ENCODE measurements around the gene PRKCH. TPM values are rescaled to one million over a fixed set of nuclear protein-coding genes. Genes with fewer than 3 reads are reported as not detected.

PRKCH gene
- total RNA-seq, 1 experiment from 2014 or later = 10.3 TPM

DNA sequence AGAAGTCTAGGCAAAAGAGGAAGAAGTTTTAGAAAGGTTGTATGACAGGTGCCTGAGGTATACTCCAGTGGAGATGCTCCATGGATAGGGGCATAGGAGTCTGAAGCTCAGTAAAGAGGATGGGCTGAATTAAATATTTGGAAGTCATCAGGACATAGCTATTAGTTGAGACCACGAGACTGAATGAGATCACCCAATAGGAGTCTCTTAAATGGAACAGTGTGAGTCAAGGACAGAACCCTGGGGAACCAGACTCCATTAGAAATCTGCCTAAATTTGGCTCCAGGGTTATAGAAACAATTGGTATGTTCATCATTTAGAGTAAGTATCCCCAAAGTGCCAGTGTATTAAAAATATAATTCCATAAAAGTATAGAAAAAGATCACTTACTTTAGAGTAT is 172.6 kb downstream of the PRKCH start:
- H3K27ac Mint-ChIP-seq = no peak overlapping the region
- TF ChIP-seq MLX (CRISPR knock-in tag; IDR thresholded peaks at IDR 0.05) (no peak), PRRX2 (CRISPR knock-in tag; IDR thresholded peaks at IDR 0.05) (no peak), SMAD3 (CRISPR knock-in tag; IDR thresholded peaks at IDR 0.05; ENCODE audit: borderline replicate concordance) (no peak), FOXK1 (CRISPR knock-in tag; IDR thresholded peaks at IDR 0.05) (no peak), IRF2 (CRISPR knock-in tag; IDR thresholded peaks at IDR 0.05; ENCODE audit: borderline replicate concordance, low read depth) (no peak), ZNF232 (CRISPR knock-in tag; IDR thresholded peaks at IDR 0.05) (no peak), ZNF138 (CRISPR knock-in tag; conservative IDR thresholded peaks at IDR 0.05) (no peak), TP53 (CRISPR knock-in tag; IDR thresholded peaks at IDR 0.05) (no peak), NFE2L1 (CRISPR knock-in tag; IDR thresholded peaks at IDR 0.05) (no peak), MXD4 (CRISPR knock-in tag; IDR thresholded peaks at IDR 0.05; ENCODE audit: borderline replicate concordance) (no peak), PREB (CRISPR knock-in tag; IDR thresholded peaks at IDR 0.05; ENCODE audit: borderline replicate concordance) (no peak), ZNF317 (CRISPR knock-in tag; IDR thresholded peaks at IDR 0.05; ENCODE audit: borderline replicate concordance, low read depth) (no peak), CREM (CRISPR knock-in tag; IDR thresholded peaks at IDR 0.05) (no peak)
- TF ChIP-seq, protein P1, sequence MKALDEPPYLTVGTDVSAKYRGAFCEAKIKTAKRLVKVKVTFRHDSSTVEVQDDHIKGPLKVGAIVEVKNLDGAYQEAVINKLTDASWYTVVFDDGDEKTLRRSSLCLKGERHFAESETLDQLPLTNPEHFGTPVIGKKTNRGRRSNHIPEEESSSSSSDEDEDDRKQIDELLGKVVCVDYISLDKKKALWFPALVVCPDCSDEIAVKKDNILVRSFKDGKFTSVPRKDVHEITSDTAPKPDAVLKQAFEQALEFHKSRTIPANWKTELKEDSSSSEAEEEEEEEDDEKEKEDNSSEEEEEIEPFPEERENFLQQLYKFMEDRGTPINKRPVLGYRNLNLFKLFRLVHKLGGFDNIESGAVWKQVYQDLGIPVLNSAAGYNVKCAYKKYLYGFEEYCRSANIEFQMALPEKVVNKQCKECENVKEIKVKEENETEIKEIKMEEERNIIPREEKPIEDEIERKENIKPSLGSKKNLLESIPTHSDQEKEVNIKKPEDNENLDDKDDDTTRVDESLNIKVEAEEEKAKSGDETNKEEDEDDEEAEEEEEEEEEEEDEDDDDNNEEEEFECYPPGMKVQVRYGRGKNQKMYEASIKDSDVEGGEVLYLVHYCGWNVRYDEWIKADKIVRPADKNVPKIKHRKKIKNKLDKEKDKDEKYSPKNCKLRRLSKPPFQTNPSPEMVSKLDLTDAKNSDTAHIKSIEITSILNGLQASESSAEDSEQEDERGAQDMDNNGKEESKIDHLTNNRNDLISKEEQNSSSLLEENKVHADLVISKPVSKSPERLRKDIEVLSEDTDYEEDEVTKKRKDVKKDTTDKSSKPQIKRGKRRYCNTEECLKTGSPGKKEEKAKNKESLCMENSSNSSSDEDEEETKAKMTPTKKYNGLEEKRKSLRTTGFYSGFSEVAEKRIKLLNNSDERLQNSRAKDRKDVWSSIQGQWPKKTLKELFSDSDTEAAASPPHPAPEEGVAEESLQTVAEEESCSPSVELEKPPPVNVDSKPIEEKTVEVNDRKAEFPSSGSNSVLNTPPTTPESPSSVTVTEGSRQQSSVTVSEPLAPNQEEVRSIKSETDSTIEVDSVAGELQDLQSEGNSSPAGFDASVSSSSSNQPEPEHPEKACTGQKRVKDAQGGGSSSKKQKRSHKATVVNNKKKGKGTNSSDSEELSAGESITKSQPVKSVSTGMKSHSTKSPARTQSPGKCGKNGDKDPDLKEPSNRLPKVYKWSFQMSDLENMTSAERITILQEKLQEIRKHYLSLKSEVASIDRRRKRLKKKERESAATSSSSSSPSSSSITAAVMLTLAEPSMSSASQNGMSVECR (CRISPR knock-in tag; IDR thresholded peaks at IDR 0.05; ENCODE audit: borderline replicate concordance) = no peak
- TF ChIP-seq, protein P2, sequence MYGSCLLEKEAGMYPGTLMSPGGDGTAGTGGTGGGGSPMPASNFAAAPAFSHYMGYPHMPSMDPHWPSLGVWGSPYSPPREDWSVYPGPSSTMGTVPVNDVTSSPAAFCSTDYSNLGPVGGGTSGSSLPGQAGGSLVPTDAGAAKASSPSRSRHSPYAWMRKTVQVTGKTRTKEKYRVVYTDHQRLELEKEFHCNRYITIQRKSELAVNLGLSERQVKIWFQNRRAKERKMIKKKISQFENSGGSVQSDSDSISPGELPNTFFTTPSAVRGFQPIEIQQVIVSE (CRISPR knock-in tag; IDR thresholded peaks at IDR 0.05; ENCODE audit: borderline replicate concordance) = no peak
- TF ChIP-seq, protein P3, sequence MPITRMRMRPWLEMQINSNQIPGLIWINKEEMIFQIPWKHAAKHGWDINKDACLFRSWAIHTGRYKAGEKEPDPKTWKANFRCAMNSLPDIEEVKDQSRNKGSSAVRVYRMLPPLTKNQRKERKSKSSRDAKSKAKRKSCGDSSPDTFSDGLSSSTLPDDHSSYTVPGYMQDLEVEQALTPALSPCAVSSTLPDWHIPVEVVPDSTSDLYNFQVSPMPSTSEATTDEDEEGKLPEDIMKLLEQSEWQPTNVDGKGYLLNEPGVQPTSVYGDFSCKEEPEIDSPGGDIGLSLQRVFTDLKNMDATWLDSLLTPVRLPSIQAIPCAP (CRISPR knock-in tag; IDR thresholded peaks at IDR 0.05) = no peak
- TF ChIP-seq, protein P4, sequence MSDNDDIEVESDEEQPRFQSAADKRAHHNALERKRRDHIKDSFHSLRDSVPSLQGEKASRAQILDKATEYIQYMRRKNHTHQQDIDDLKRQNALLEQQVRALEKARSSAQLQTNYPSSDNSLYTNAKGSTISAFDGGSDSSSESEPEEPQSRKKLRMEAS (CRISPR knock-in tag; IDR thresholded peaks at IDR 0.05) = no peak
- TF ChIP-seq, protein P5, sequence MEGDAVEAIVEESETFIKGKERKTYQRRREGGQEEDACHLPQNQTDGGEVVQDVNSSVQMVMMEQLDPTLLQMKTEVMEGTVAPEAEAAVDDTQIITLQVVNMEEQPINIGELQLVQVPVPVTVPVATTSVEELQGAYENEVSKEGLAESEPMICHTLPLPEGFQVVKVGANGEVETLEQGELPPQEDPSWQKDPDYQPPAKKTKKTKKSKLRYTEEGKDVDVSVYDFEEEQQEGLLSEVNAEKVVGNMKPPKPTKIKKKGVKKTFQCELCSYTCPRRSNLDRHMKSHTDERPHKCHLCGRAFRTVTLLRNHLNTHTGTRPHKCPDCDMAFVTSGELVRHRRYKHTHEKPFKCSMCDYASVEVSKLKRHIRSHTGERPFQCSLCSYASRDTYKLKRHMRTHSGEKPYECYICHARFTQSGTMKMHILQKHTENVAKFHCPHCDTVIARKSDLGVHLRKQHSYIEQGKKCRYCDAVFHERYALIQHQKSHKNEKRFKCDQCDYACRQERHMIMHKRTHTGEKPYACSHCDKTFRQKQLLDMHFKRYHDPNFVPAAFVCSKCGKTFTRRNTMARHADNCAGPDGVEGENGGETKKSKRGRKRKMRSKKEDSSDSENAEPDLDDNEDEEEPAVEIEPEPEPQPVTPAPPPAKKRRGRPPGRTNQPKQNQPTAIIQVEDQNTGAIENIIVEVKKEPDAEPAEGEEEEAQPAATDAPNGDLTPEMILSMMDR (IDR thresholded peaks at IDR 0.05) = no peak
- DNase-seq (ENCODE audit: low spot score) (no peak), ATAC-seq (no peak)
- POLR2A ChIA-PET = no interaction called here
- peaks cover 20% of the 10 kb centered on the region for H3K4me1 Mint-ChIP-seq
- no peaks in the 10 kb centered on the region for H3K27me3 Mint-ChIP-seq (ENCODE audit: low read depth)
- no peak overlapping the region for H3K4me3 Mint-ChIP-seq
- no peaks in the 10 kb centered on the region for H3K9me3 Mint-ChIP-seq
- CTCF ChIA-PET = interaction anchor here (0.5 kb wide), 1 partner anchor 465 kb away, joined by 3 read pairs; no protein-coding TSS in a partner anchor
- H3K36me3 Mint-ChIP-seq = no peaks in the 10 kb centered on the region

All from WTC11 (cell line).